Muscle layer of colon (tissue), 2 donors: Measurements from ENCODE around the gene AAMP.

Experiments used
- H3K27ac ChIP-seq: one replicate; pipeline ENCODE4 v1.7.0; 2013; ENCODE audit warnings: low read depth, mild to moderate bottlenecking, low read length, moderate library complexity
- H3K27me3 ChIP-seq, 2 donors: one replicate each; pipeline ENCODE4 v1.7.0; 2013; ENCODE audit warnings: low read length in 2 of 2, mild to moderate bottlenecking in 2 of 2; ENCODE audit not compliant: insufficient read depth in 2 of 2, control insufficient read depth in 1 of 2
- H3K36me3 ChIP-seq: one replicate; pipeline ENCODE4 v1.7.0; 2013; ENCODE audit warnings: mild to moderate bottlenecking, low read length; ENCODE audit not compliant: insufficient read depth
- H3K4me1 ChIP-seq: one replicate; pipeline ENCODE4 v1.7.0; 2013; ENCODE audit warnings: mild to moderate bottlenecking, low read length; ENCODE audit not compliant: insufficient read depth
- H3K4me3 ChIP-seq, 2 donors: one replicate each; pipeline ENCODE4 v1.7.0; 2013; ENCODE audit warnings: low read length in 2 of 2, low read depth in 1 of 2, mild to moderate bottlenecking in 1 of 2, moderate library complexity in 1 of 2
- H3K9ac ChIP-seq: one replicate; pipeline ENCODE4 v1.7.0; 2013; ENCODE audit warnings: low read length
- H3K9me3 ChIP-seq: one replicate; pipeline ENCODE4 v1.7.0; 2013; ENCODE audit warnings: mild to moderate bottlenecking, low read length
- donor health status: abdominal sarcoma.
- donor health status: Adenocarcinoma of cecum.

The AAMP gene

GRCh38 chr2:218224186-218224585, 45.8 kb downstream of the AAMP start:
- Histone ChIP-seq H3K4me3 (no peak overlapping the region), H3K9me3 (no peaks in the 10 kb centered on the region), H3K36me3 (peaks cover 31% of the 10 kb centered on the region), H3K9ac (no peak overlapping the region), H3K27ac (no peak overlapping the region), H3K27me3 (no peaks in the 10 kb centered on the region), H3K4me1 (peaks cover 63% of the 10 kb centered on the region)

- no peaks in the 10 kb centered on the region for H3K27me3 ChIP-seq
- H3K36me3 ChIP-seq = peaks cover 20% of the 10 kb centered on the region
- H3K4me1 ChIP-seq = peaks cover 67% of the 10 kb centered on the region
- H3K4me3 ChIP-seq = no peak overlapping the region
- H3K9ac ChIP-seq = no peak overlapping the region
- H3K9me3 ChIP-seq = no peaks in the 10 kb centered on the region
- H3K27ac ChIP-seq = no peak overlapping the region
Observed at GRCh38 chr2:218223046-218223445, 46.9 kb downstream of the AAMP start.

GRCh38 chr2:218221000-218221399, 48.9 kb downstream of the AAMP start:
- H3K9me3 ChIP-seq = no peaks in the 10 kb centered on the region
- H3K27ac ChIP-seq = no peak overlapping the region
- H3K36me3 ChIP-seq = peaks cover 12% of the 10 kb centered on the region
- H3K27me3 ChIP-seq = no peaks in the 10 kb centered on the region
- H3K9ac ChIP-seq = no peak overlapping the region
- H3K4me1 ChIP-seq = peaks cover 74% of the 10 kb centered on the region
- no peak overlapping the region for H3K4me3 ChIP-seq

GRCh38 chr2:218219934-218220333, 50.0 kb downstream of the AAMP start:
- Histone ChIP-seq H3K36me3 (peaks cover 6% of the 10 kb centered on the region), H3K4me3 (no peak overlapping the region), H3K27me3 (no peaks in the 10 kb centered on the region), H3K27ac (peak overlapping the region; percentile 33), H3K4me1 (peaks cover 72% of the 10 kb centered on the region), H3K9me3 (no peaks in the 10 kb centered on the region), H3K9ac (peak overlapping the region; percentile 0)

GRCh38 chr2:218218268-218219185, 51.4 kb downstream of the AAMP start:
- Histone ChIP-seq H3K4me1 (peaks cover 63% of the 10 kb centered on the region), H3K27ac (peak overlapping the region; percentile 95), H3K9ac (peak overlapping the region; percentile 37)

GRCh38 chr2:218217360-218218267, 52.3 kb downstream of the AAMP start:
- Histone ChIP-seq H3K27ac (peak overlapping the region; percentile 95), H3K36me3 (no peaks in the 10 kb centered on the region), H3K27me3 (no peaks in the 10 kb centered on the region), H3K4me3 (peak overlapping the region; percentile 78 to 85), H3K9me3 (no peaks in the 10 kb centered on the region), H3K9ac (peak overlapping the region; percentile 37), H3K4me1 (peaks cover 54% of the 10 kb centered on the region)

More at GRCh38 chr2:218218268-218219185, 51.4 kb downstream of the AAMP start:
- Histone ChIP-seq H3K27me3 (no peaks in the 10 kb centered on the region), H3K36me3 (no peaks in the 10 kb centered on the region), H3K9me3 (no peaks in the 10 kb centered on the region), H3K4me3 (peak overlapping the region; percentile 78 to 85)

- peak within 1 kb of the TSS; percentile 95 for H3K27ac ChIP-seq
- peaks cover 46% of the 10 kb centered on the region for H3K4me1 ChIP-seq
- peak within 1 kb of the TSS; percentile 71 for H3K9ac ChIP-seq
- H3K27me3 ChIP-seq = no peaks in the 10 kb centered on the region
- no peaks in the 10 kb centered on the region for H3K9me3 ChIP-seq
- H3K4me3 ChIP-seq = peak within 1 kb of the TSS; percentile 85 to 89
- no peaks in the 10 kb centered on the region for H3K36me3 ChIP-seq
Observed at GRCh38 chr2:218216674-218217359, 53.1 kb downstream of the AAMP start, which contains the start of gene ARPC2. ARPC2 (plus strand) TSS chr2:218217189; CDS start chr2:218217471, 282 bp downstream.

- no peaks in the 10 kb centered on the region for H3K36me3 ChIP-seq
- peak overlapping the region; percentile 71 for H3K9ac ChIP-seq
- peaks cover 41% of the 10 kb centered on the region for H3K4me1 ChIP-seq
- no peaks in the 10 kb centered on the region for H3K27me3 ChIP-seq
- no peaks in the 10 kb centered on the region for H3K9me3 ChIP-seq
- peak overlapping the region; percentile 84 for H3K27ac ChIP-seq
- peak overlapping the region; percentile 60 to 89 for H3K4me3 ChIP-seq
Observed at GRCh38 chr2:218216336-218216673, 53.6 kb downstream of the AAMP start.
